ENCODE results near the gene CKM. TPM values are rescaled to one million over a fixed set of nuclear protein-coding genes. Genes with fewer than 3 reads are reported as not detected.

The CKM gene
- total RNA-seq, 1 experiment from 2014 or later: not detected

DNA sequence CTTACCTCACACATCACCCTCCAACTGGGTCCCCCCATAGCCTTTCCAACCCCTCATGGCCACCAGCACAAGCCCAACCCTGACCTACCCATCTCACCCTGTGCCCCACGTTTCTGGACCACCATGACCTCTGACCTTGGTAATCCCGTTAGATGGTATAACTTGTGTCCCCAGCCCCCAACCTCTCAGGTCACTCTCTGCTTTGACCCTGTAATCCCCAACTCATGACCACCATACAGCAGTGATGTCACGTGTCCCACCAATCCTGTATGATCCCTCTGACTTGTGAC is 26.4 kb upstream of the CKM start:
- no peaks in the 10 kb centered on the region for H3K9me2 ChIP-seq (replicated peaks; ENCODE audit: low read length)
- no TSS peak for BruUV-seq (replicated peaks)
- TF ChIP-seq, protein P1, sequence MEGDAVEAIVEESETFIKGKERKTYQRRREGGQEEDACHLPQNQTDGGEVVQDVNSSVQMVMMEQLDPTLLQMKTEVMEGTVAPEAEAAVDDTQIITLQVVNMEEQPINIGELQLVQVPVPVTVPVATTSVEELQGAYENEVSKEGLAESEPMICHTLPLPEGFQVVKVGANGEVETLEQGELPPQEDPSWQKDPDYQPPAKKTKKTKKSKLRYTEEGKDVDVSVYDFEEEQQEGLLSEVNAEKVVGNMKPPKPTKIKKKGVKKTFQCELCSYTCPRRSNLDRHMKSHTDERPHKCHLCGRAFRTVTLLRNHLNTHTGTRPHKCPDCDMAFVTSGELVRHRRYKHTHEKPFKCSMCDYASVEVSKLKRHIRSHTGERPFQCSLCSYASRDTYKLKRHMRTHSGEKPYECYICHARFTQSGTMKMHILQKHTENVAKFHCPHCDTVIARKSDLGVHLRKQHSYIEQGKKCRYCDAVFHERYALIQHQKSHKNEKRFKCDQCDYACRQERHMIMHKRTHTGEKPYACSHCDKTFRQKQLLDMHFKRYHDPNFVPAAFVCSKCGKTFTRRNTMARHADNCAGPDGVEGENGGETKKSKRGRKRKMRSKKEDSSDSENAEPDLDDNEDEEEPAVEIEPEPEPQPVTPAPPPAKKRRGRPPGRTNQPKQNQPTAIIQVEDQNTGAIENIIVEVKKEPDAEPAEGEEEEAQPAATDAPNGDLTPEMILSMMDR (conservative IDR thresholded peaks at IDR 0.05; ENCODE audit: low read depth, low read length): no peak
- TF ChIP-seq EZH2 (IDR thresholded peaks at IDR 0.05; ENCODE audit: low read length, unreplicated experiment) (no peak), EZH2phosphoT487 (IDR thresholded peaks at IDR 0.05; ENCODE audit: borderline replicate concordance, low read length) (no peak)

DNA sequence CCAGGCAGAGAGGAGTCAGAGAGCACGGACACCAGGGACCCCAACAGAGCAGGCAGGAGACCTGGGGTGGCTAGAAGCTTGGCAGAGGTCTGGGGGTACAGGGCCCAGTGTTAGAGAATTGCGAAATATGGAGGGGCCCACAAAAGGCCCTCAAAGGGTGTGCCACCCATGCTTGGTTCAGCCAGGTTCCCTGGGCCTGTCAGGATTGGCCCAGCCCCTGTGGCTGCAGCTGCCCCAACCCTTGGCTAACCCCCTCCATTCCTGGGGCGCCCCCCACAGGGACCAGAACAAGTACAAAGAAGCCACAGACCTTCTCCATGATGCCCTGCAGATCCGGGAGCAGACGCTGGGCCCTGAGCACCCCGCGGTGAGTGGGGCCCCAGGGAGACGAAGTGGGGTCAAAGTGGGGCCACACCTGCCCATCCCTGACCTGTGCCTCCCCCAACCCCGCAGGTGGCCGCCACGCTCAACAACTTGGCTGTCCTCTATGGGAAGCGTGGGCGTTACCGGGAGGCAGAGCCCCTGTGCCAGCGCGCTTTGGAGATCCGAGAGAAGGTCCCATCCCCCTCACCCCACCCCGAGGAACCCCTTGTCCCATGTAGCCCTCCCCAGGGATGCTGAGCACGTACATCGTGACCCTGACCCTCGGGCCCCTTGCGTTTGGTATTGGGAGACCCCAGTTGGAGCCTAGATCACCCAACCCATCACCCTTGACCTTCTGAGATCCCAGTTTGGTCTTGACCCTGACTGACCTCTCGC is 25.9 kb upstream of the CKM start:
- no peaks in the 10 kb centered on the region for H3K9me3 ChIP-seq (ENCODE audit: low read length)
- H3K36me3 ChIP-seq (ENCODE audit: low read depth, low read length): no peaks in the 10 kb centered on the region
- no peaks in the 10 kb centered on the region for H3F3A ChIP-seq (ENCODE audit: low read length, unreplicated experiment)
- CTCF ChIA-PET: no interaction called here
- no peak overlapping the region for H2AFZ ChIP-seq (ENCODE audit: low read length)
- intact Hi-C loops (cut with micrococcal nuclease): no loop called here
- no peak overlapping the region for H3K27ac ChIP-seq (ENCODE audit: low read length)
- H3K4me2 ChIP-seq (ENCODE audit: low read length): no peak overlapping the region
- no peaks in the 10 kb centered on the region for H3K4me1 ChIP-seq (ENCODE audit: insufficient read depth, low read length)
- H3K79me2 ChIP-seq (ENCODE audit: low read length): no peaks in the 10 kb centered on the region
- POLR2A ChIA-PET (ENCODE audit: unreplicated experiment): no interaction called here
- no peak; the same call in 1 of the 2 replicates for ATAC-seq
- no peaks in the 10 kb centered on the region for H3K27me3 ChIP-seq (ENCODE audit: low read length)
- BruUV-seq (replicated peaks): no TSS peak
- TF ChIP-seq EZH2 (IDR thresholded peaks at IDR 0.05; ENCODE audit: low read length, unreplicated experiment) (no peak), EZH2phosphoT487 (IDR thresholded peaks at IDR 0.05; ENCODE audit: borderline replicate concordance, low read length) (no peak)
- TF ChIP-seq, protein P1 (conservative IDR thresholded peaks at IDR 0.05; ENCODE audit: low read depth, low read length): no peak
- H3K9me2 ChIP-seq (replicated peaks; ENCODE audit: low read length): no peaks in the 10 kb centered on the region
- no peak overlapping the region for H3K9ac ChIP-seq (ENCODE audit: low read length)
- no peak for DNase-seq
- no peak overlapping the region for H3K4me3 ChIP-seq (ENCODE audit: low read length)
- H4K20me1 ChIP-seq (ENCODE audit: low read length): no peaks in the 10 kb centered on the region

More for the DNA sequence above, 26.4 kb upstream of the CKM start:
- ChIA-PET POLR2A (ENCODE audit: unreplicated experiment) (no interaction called here), CTCF (no interaction called here)
- intact Hi-C loops (cut with micrococcal nuclease): no loop called here
- Histone ChIP-seq H3K27me3 (ENCODE audit: low read length) (no peaks in the 10 kb centered on the region), H2AFZ (ENCODE audit: low read length) (no peak overlapping the region), H3F3A (ENCODE audit: low read length, unreplicated experiment) (no peaks in the 10 kb centered on the region), H3K4me2 (ENCODE audit: low read length) (no peak overlapping the region), H3K36me3 (ENCODE audit: low read depth, low read length) (no peaks in the 10 kb centered on the region), H3K79me2 (ENCODE audit: low read length) (no peaks in the 10 kb centered on the region), H3K4me1 (ENCODE audit: insufficient read depth, low read length) (no peaks in the 10 kb centered on the region), H4K20me1 (ENCODE audit: low read length) (no peaks in the 10 kb centered on the region), H3K9ac (ENCODE audit: low read length) (no peak overlapping the region), H3K9me3 (ENCODE audit: low read length) (no peaks in the 10 kb centered on the region), H3K27ac (ENCODE audit: low read length) (no peak overlapping the region), H3K4me3 (ENCODE audit: low read length) (no peak overlapping the region)
- DNase-seq: no peak
- no peak for ATAC-seq

DNA sequence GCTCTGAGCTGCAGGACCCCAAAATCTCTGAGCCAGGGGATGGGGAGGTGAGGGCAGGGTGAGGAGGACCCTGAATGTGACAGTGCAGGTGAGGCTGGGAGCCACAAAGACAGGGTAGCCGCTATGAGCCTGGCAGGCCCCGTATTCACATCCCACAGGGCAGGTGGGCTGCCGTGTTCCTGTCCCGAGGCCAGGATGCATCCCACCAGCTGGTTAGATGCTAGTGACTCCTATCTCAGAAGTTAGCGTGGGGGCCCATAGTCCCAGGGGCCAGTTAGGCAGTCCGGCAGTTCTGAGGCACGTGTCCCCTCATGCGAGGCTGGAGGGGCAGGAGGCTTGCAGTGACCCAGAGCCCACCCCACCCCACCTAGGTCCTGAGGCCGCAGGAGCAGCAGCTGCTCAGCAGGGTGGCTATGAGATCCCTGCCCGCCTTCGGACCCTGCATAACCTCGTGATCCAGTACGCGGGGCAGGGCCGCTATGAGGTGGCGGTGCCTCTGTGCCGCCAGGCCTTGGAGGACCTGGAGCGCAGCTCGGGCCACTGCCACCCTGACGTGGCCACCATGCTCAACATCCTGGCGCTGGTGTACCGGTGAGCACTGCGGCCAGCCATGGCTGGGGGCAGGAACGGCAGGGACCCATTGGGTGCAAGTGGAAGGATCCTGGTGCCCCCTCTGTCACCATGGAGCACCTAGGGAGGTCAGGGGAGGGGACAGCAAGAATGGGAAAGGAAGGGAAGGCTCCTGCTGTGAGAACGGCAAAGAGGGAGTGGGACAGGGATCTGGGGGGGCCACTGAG is 25.1 kb upstream of the CKM start:
- no peaks in the 10 kb centered on the region for H3K4me1 ChIP-seq (ENCODE audit: insufficient read depth, low read length)
- intact Hi-C loops (cut with micrococcal nuclease): no loop called here
- H3F3A ChIP-seq (ENCODE audit: low read length, unreplicated experiment): no peaks in the 10 kb centered on the region
- no peak overlapping the region for H3K4me2 ChIP-seq (ENCODE audit: low read length)
- H3K4me3 ChIP-seq (ENCODE audit: low read length): no peak overlapping the region
- no peak overlapping the region for H3K9ac ChIP-seq (ENCODE audit: low read length)
- H3K36me3 ChIP-seq (ENCODE audit: low read depth, low read length): no peaks in the 10 kb centered on the region
- no peak for ATAC-seq
- H3K27ac ChIP-seq (ENCODE audit: low read length): no peak overlapping the region
- DNase-seq: no peak
- H3K9me2 ChIP-seq (replicated peaks; ENCODE audit: low read length): no peaks in the 10 kb centered on the region
- TF ChIP-seq EZH2 (IDR thresholded peaks at IDR 0.05; ENCODE audit: low read length, unreplicated experiment): no peak
- no peak overlapping the region for H2AFZ ChIP-seq (ENCODE audit: low read length)
- H3K27me3 ChIP-seq (ENCODE audit: low read length): no peaks in the 10 kb centered on the region
- H3K79me2 ChIP-seq (ENCODE audit: low read length): no peaks in the 10 kb centered on the region
- no peaks in the 10 kb centered on the region for H4K20me1 ChIP-seq (ENCODE audit: low read length)
- CTCF ChIA-PET: no interaction called here
- no TSS peak for BruUV-seq (replicated peaks)
- POLR2A ChIA-PET (ENCODE audit: unreplicated experiment): no interaction called here
- H3K9me3 ChIP-seq (ENCODE audit: low read length): no peaks in the 10 kb centered on the region

All from PC-3 (cell line).